ENCODE results near the gene C1QTNF5.

GRCh38 chr11:119363851-119364590, 23.3 kb upstream of the C1QTNF5 start:
- TF ChIP-seq EP300 (conservative IDR thresholded peaks at IDR 0.05; ENCODE audit: poor library complexity, severe bottlenecking), result no peak
- no peak for TF ChIP-seq REST (IDR thresholded peaks at IDR 0.05; ENCODE audit: borderline replicate concordance)
- no peak for TF ChIP-seq RAD21 (conservative IDR thresholded peaks at IDR 0.05)
- TF ChIP-seq POLR2AphosphoS5 (IDR thresholded peaks at IDR 0.05), result peak; percentile 18
- TF ChIP-seq CTCF (IDR thresholded peaks at IDR 0.05; ENCODE audit: poor library complexity, severe bottlenecking), result no peak
- TF ChIP-seq EZH2 (IDR thresholded peaks at IDR 0.05; ENCODE audit: borderline replicate concordance, insufficient read depth, low read length, poor library complexity, severe bottlenecking), result no peak
- no peak for TF ChIP-seq MXI1 (conservative IDR thresholded peaks at IDR 0.05; ENCODE audit: poor library complexity, severe bottlenecking)
- no peak for TF ChIP-seq TAF1 (IDR thresholded peaks at IDR 0.05; ENCODE audit: low read depth)
